Inferior parietal cortex (tissue), 1 donor: ENCODE measurements around the gene CFAP90.

Source experiments
- DNase-seq: peaks from one replicate; pipeline ENCODE4 v3.0.0-alpha.2; 2016; ENCODE audit errors: extremely low spot score

CFAP90 gene

GRCh38 chr5:7823594-7823993 is 27.3 kb downstream of the CFAP90 start:
- no peak for DNase-seq

- no peak for DNase-seq
Observed at GRCh38 chr5:7822449-7822848, 28.5 kb downstream of the CFAP90 start.

- no peak for DNase-seq
Observed at GRCh38 chr5:7816535-7816901, 34.4 kb downstream of the CFAP90 start.

- DNase-seq: peak; percentile 74
Observed at GRCh38 chr5:7815892-7816534, 34.9 kb downstream of the CFAP90 start.

- DNase-seq: no peak
Observed at GRCh38 chr5:7814816-7815215, 36.1 kb downstream of the CFAP90 start.

- no peak for DNase-seq
Observed at GRCh38 chr5:7813576-7813975, 37.4 kb downstream of the CFAP90 start.

- no peak for DNase-seq
Observed at GRCh38 chr5:7813007-7813406, 37.9 kb downstream of the CFAP90 start.

- DNase-seq: no peak
Observed at GRCh38 chr5:7811715-7812114, 39.2 kb downstream of the CFAP90 start.

- DNase-seq: no peak
Observed at GRCh38 chr5:7808998-7809397, 41.9 kb downstream of the CFAP90 start.

- no peak for DNase-seq
Observed at GRCh38 chr5:7805379-7805778, 45.6 kb downstream of the CFAP90 start.

- no peak for DNase-seq
Observed at GRCh38 chr5:7803937-7804336, 47.0 kb downstream of the CFAP90 start.

- no peak for DNase-seq
Observed at GRCh38 chr5:7802855-7803254, 48.1 kb downstream of the CFAP90 start.

- DNase-seq: no peak
Observed at GRCh38 chr5:7801891-7802614, 48.9 kb downstream of the CFAP90 start.

- no peak for DNase-seq
Observed at GRCh38 chr5:7795306-7795705, 55.6 kb downstream of the CFAP90 start.

- no peak for DNase-seq
Observed at GRCh38 chr5:7794823-7795222, 56.1 kb downstream of the CFAP90 start.

- no peak for DNase-seq
Observed at GRCh38 chr5:7794311-7794710, 56.6 kb downstream of the CFAP90 start.

- DNase-seq: no peak
Observed at GRCh38 chr5:7793895-7794294, 57.0 kb downstream of the CFAP90 start.

- DNase-seq: no peak
Observed at GRCh38 chr5:7789567-7789966, 61.4 kb downstream of the CFAP90 start.

- DNase-seq: no peak
Observed at GRCh38 chr5:7787770-7788169, 63.2 kb downstream of the CFAP90 start.

GRCh38 chr5:7784683-7785380 is 66.1 kb downstream of the CFAP90 start:
- DNase-seq: no peak

- no peak for DNase-seq
Observed at GRCh38 chr5:7781899-7782298, 69.0 kb downstream of the CFAP90 start.
